ENCODE measurements around the gene ID3.

Gene ID3

GRCh38 chr1:23559136-23559984 lies at the start of gene ID3:
Gene ID3 (minus strand): TSS chr1:23559501. CDS start chr1:23559426, 75 bp downstream.
- H3K27ac Mint-ChIP-seq: peak within 1 kb of the TSS; percentile 76
- peaks cover 46% of the 10 kb centered on the region for H3K4me1 Mint-ChIP-seq (ENCODE audit: low read depth)
- H3K36me3 Mint-ChIP-seq (ENCODE audit: low read depth): peaks cover 3% of the 10 kb centered on the region
- no peaks in the 10 kb centered on the region for H3K9me3 Mint-ChIP-seq
- peaks cover 48% of the 10 kb centered on the region for H3K27me3 Mint-ChIP-seq (ENCODE audit: low read depth)
- peak within 1 kb of the TSS; percentile 89 for H3K4me3 Mint-ChIP-seq

- Mint-ChIP-seq H3K4me1 (ENCODE audit: low read depth) (peaks cover 24% of the 10 kb centered on the region), H3K27ac (no peak overlapping the region), H3K27me3 (ENCODE audit: low read depth) (peaks cover 8% of the 10 kb centered on the region), H3K4me3 (no peak overlapping the region), H3K9me3 (no peaks in the 10 kb centered on the region), H3K36me3 (ENCODE audit: low read depth) (peaks cover 2% of the 10 kb centered on the region)
Measured at GRCh38 chr1:23607944-23608343, 48.6 kb upstream of the ID3 start.

GRCh38 chr1:23601968-23602876 lies 42.9 kb upstream of the ID3 start:
- Mint-ChIP-seq H3K4me3 (peak overlapping the region; percentile 64), H3K9me3 (no peaks in the 10 kb centered on the region), H3K36me3 (ENCODE audit: low read depth) (no peaks in the 10 kb centered on the region), H3K4me1 (ENCODE audit: low read depth) (peaks cover 43% of the 10 kb centered on the region), H3K27me3 (ENCODE audit: low read depth) (no peaks in the 10 kb centered on the region), H3K27ac (peak overlapping the region; percentile 73)

- Mint-ChIP-seq H3K27ac (peak overlapping the region; percentile 73), H3K4me3 (peak overlapping the region; percentile 64)
Measured at GRCh38 chr1:23601135-23601967, 42.0 kb upstream of the ID3 start.

GRCh38 chr1:23600283-23600682 lies 41.0 kb upstream of the ID3 start:
- H3K4me3 Mint-ChIP-seq: no peak overlapping the region
- no peaks in the 10 kb centered on the region for H3K9me3 Mint-ChIP-seq
- H3K36me3 Mint-ChIP-seq (ENCODE audit: low read depth): no peaks in the 10 kb centered on the region
- H3K4me1 Mint-ChIP-seq (ENCODE audit: low read depth): peaks cover 50% of the 10 kb centered on the region
- H3K27me3 Mint-ChIP-seq (ENCODE audit: low read depth): no peaks in the 10 kb centered on the region
- no peak overlapping the region for H3K27ac Mint-ChIP-seq

More at GRCh38 chr1:23601135-23601967, 42.0 kb upstream of the ID3 start:
- Mint-ChIP-seq H3K36me3 (ENCODE audit: low read depth) (no peaks in the 10 kb centered on the region), H3K9me3 (no peaks in the 10 kb centered on the region), H3K27me3 (ENCODE audit: low read depth) (no peaks in the 10 kb centered on the region), H3K4me1 (ENCODE audit: low read depth) (peaks cover 48% of the 10 kb centered on the region)

GRCh38 chr1:23599125-23599524 lies 39.8 kb upstream of the ID3 start:
- no peaks in the 10 kb centered on the region for H3K9me3 Mint-ChIP-seq
- H3K4me1 Mint-ChIP-seq (ENCODE audit: low read depth): peaks cover 57% of the 10 kb centered on the region
- no peaks in the 10 kb centered on the region for H3K36me3 Mint-ChIP-seq (ENCODE audit: low read depth)
- H3K27ac Mint-ChIP-seq: no peak overlapping the region
- H3K4me3 Mint-ChIP-seq: no peak overlapping the region
- no peaks in the 10 kb centered on the region for H3K27me3 Mint-ChIP-seq (ENCODE audit: low read depth)

GRCh38 chr1:23598424-23598823 lies 39.1 kb upstream of the ID3 start:
- H3K4me3 Mint-ChIP-seq: no peak overlapping the region
- no peaks in the 10 kb centered on the region for H3K27me3 Mint-ChIP-seq (ENCODE audit: low read depth)
- H3K9me3 Mint-ChIP-seq: no peaks in the 10 kb centered on the region
- no peak overlapping the region for H3K27ac Mint-ChIP-seq
- H3K36me3 Mint-ChIP-seq (ENCODE audit: low read depth): no peaks in the 10 kb centered on the region
- H3K4me1 Mint-ChIP-seq (ENCODE audit: low read depth): peaks cover 53% of the 10 kb centered on the region

- H3K36me3 Mint-ChIP-seq (ENCODE audit: low read depth): no peaks in the 10 kb centered on the region
- peaks cover 57% of the 10 kb centered on the region for H3K4me1 Mint-ChIP-seq (ENCODE audit: low read depth)
- H3K4me3 Mint-ChIP-seq: no peak overlapping the region
- no peaks in the 10 kb centered on the region for H3K9me3 Mint-ChIP-seq
- H3K27me3 Mint-ChIP-seq (ENCODE audit: low read depth): no peaks in the 10 kb centered on the region
- peak overlapping the region; percentile 3 for H3K27ac Mint-ChIP-seq
Measured at GRCh38 chr1:23597635-23598388, 38.5 kb upstream of the ID3 start.

GRCh38 chr1:23596382-23597358 lies 37.4 kb upstream of the ID3 start:
- Mint-ChIP-seq H3K36me3 (ENCODE audit: low read depth) (no peaks in the 10 kb centered on the region), H3K27me3 (ENCODE audit: low read depth) (no peaks in the 10 kb centered on the region), H3K4me3 (no peak overlapping the region), H3K4me1 (ENCODE audit: low read depth) (peaks cover 55% of the 10 kb centered on the region), H3K27ac (no peak overlapping the region), H3K9me3 (no peaks in the 10 kb centered on the region)

- no peaks in the 10 kb centered on the region for H3K27me3 Mint-ChIP-seq (ENCODE audit: low read depth)
- H3K4me3 Mint-ChIP-seq: no peak overlapping the region
- no peaks in the 10 kb centered on the region for H3K36me3 Mint-ChIP-seq (ENCODE audit: low read depth)
- H3K27ac Mint-ChIP-seq: no peak overlapping the region
- H3K4me1 Mint-ChIP-seq (ENCODE audit: low read depth): peaks cover 52% of the 10 kb centered on the region
- H3K9me3 Mint-ChIP-seq: no peaks in the 10 kb centered on the region
Measured at GRCh38 chr1:23594927-23595353, 35.6 kb upstream of the ID3 start.

- Mint-ChIP-seq H3K4me3 (no peak overlapping the region), H3K36me3 (ENCODE audit: low read depth) (no peaks in the 10 kb centered on the region), H3K4me1 (ENCODE audit: low read depth) (peaks cover 50% of the 10 kb centered on the region), H3K27ac (peak overlapping the region; percentile 50), H3K27me3 (ENCODE audit: low read depth) (no peaks in the 10 kb centered on the region), H3K9me3 (no peaks in the 10 kb centered on the region)
Measured at GRCh38 chr1:23594149-23594907, 35.0 kb upstream of the ID3 start.

- H3K9me3 Mint-ChIP-seq: no peaks in the 10 kb centered on the region
- H3K4me1 Mint-ChIP-seq (ENCODE audit: low read depth): peaks cover 47% of the 10 kb centered on the region
- no peak overlapping the region for H3K27ac Mint-ChIP-seq
Measured at GRCh38 chr1:23593556-23594148, 34.4 kb upstream of the ID3 start.

More at GRCh38 chr1:23593556-23594148, 34.4 kb upstream of the ID3 start:
- Mint-ChIP-seq H3K4me3 (no peak overlapping the region), H3K27me3 (ENCODE audit: low read depth) (no peaks in the 10 kb centered on the region), H3K36me3 (ENCODE audit: low read depth) (no peaks in the 10 kb centered on the region)
